Measurements from ENCODE around the gene TMEM271.

TMEM271 gene

GRCh38 chr4:576245-576821, at the start of gene TMEM271:
Gene TMEM271 (minus strand): TSS chr4:576295. CDS start chr4:576062, 233 bp downstream.
- no peak for DNase-seq
- in situ Hi-C loops (cut with HindIII; ENCODE audit: low pct_ligation_motif_present, low pct_unique_long_range_greater_than_20kb, low sequenced_read_pairs), result no loop called here

DNA sequence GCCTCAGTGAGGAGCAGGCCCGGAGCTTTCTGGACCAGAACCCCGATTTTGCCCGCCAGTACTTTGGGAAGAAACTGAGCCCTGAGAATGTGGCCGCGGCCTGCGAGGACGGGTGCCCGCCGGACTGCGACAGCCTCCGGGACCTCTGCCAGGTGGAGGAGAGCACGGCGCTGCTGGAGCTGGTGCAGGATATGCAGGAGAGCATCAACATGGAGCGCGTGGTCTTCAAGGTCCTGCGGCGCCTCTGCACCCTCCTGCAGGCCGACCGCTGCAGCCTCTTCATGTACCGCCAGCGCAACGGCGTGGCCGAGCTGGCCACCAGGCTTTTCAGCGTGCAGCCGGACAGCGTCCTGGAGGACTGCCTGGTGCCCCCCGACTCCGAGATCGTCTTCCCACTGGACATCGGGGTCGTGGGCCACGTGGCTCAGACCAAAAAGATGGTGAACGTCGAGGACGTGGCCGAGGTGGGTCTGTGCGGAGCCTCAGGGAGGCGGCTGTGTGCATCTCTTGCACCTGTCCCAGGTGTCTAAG, 49.6 kb upstream of the TMEM271 start:
- DNase-seq, result no peak
- in situ Hi-C loops (cut with HindIII; ENCODE audit: low pct_ligation_motif_present, low pct_unique_long_range_greater_than_20kb, low sequenced_read_pairs), result no loop called here

GRCh38 chr4:624705-625590, 48.9 kb upstream of the TMEM271 start, which contains the start of gene PDE6B:
Gene PDE6B (plus strand): TSS chr4:625573. CDS start chr4:625627, 54 bp downstream.
- in situ Hi-C loops (cut with HindIII; ENCODE audit: low pct_ligation_motif_present, low pct_unique_long_range_greater_than_20kb, low sequenced_read_pairs), result no loop called here
- peak; percentile 59 for DNase-seq

DNA sequence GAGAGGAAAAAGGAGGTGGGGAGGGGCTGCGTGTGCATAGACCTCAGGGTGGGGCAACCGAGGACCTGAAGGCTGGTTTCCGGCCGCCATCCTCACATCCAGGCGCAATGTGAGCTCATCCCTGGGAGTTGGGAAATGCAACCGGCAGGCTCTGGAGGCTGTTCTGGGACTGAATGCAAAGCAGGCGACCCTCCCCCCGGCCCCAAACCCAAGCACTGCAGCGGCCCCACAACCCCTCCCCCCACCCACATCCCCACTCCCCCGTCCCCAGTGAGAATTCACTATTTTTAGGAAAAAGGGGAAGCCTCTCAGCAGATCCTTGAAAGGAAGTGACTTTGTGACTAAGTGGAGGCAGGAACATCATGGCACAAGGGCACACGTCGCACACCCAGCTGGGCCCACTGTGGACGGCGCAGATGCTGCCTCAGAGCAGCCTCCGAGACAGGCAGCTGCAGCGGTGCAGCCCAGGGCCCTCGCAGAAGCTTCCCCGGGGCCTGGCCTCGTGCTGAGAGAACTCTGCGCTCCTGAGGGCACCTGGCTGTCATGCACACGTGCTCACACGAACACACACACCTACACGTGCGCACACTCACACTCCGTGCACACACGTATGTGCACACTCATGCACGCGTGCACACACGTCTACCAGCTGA, 47.9 kb upstream of the TMEM271 start:
- in situ Hi-C loops (cut with HindIII; ENCODE audit: low pct_ligation_motif_present, low pct_unique_long_range_greater_than_20kb, low sequenced_read_pairs), result no loop called here
- no peak for DNase-seq

GRCh38 chr4:622996-623913, 47.2 kb upstream of the TMEM271 start:
- DNase-seq, result no peak
- in situ Hi-C loops (cut with HindIII; ENCODE audit: low pct_ligation_motif_present, low pct_unique_long_range_greater_than_20kb, low sequenced_read_pairs), result no loop called here

DNA sequence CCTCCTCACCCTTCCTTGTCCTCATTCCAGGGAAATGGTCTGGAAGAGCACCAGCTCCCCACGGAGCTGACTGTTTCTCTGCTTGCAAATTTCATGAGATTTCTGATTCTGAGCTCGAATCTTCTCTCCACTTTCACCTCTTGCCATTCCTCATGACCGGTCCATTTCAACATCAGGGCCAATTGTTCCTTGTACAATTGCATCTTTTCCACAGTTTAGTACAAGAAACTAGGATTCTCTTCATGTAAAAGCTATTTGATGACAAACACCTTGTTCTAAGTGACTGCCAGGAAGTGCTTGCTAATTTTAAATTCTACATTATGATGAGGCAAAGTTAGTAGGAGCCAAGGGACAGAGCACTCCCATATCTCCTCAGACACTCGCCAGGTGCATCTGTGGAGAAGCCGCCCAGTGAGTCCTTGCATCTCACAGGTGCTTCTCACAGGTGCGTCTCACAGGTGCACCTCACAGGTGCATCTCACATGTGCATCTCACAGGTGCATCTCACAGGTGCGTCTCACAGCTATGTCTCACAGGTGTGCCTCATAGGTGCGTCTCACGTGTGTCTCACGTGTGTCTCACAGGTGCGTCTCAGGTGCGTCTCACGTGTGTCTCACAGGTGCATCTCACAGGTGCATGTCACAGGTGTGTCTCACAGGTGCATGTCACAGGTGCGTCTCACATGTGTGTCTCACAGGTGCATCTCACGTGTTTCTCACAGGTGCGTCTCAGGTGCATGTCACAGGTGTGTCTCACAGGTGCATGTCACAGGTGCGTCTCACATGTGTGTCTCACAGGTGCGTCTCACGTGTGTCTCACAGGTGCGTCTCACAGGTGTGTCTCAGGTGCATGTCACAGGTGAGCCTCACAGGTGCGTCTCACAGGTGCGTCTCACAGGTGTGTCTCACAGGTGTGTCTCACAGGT, 46.2 kb upstream of the TMEM271 start:
- in situ Hi-C loops (cut with HindIII; ENCODE audit: low pct_ligation_motif_present, low pct_unique_long_range_greater_than_20kb, low sequenced_read_pairs), result no loop called here
- DNase-seq, result no peak

DNA sequence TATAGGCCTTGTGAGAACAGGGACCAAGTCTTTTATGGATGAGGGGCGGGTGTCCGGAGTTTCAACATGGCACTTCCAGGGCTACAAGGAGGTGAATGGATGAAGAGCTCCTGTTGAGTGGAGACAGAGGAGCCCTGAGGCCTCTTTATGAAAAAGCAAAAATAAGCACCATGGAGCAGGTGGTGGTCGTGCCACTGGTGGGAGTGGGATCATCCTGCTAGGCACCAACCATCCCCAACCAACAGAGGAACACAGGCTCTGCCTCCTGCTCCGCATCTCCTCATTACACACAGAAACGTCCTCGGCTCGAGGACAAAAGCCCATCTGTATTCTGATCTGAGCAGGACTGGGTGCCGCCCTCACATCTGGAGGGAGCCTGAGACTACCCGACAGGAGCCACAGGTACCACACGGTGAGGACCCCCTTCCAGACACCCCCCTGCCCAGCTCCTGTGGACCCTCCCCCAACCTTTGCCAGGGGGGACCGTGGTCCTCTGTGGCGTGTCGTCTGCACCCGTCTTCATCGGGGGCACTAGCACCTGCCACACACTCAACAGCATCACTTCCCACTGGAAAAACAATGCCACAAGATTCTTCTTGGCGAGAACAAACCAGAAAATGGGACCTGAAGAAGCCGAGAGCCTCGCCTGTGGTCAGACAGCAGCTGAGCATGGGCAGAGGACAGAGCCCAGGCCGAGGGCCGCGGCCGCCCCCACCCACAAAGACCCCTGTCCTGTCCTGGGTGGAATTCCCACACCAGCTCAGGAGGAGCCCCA, 45.4 kb upstream of the TMEM271 start:
- in situ Hi-C loops (cut with HindIII; ENCODE audit: low pct_ligation_motif_present, low pct_unique_long_range_greater_than_20kb, low sequenced_read_pairs), result no loop called here
- no peak for DNase-seq

DNA sequence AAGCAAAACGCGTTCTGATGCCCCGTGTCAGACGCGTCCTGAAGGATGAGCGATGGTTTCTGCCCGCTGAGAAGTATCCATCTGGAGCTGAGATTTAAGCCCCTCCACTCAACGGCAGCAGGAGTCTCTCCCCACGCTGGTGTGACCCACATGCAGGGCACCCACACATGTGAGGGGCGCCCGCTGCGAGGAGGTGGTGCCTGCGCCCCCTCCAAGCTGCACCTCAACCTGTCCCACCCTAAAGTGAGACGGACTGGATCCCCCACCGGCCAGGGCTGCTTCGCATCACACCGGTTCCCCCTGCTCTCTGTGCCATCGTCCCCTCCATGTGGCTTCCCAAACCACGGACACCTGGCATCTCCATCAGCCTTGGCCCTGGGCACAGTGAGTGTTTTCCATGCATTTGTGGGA, 44.8 kb upstream of the TMEM271 start:
- in situ Hi-C loops (cut with HindIII; ENCODE audit: low pct_ligation_motif_present, low pct_unique_long_range_greater_than_20kb, low sequenced_read_pairs), result no loop called here
- no peak for DNase-seq

DNA sequence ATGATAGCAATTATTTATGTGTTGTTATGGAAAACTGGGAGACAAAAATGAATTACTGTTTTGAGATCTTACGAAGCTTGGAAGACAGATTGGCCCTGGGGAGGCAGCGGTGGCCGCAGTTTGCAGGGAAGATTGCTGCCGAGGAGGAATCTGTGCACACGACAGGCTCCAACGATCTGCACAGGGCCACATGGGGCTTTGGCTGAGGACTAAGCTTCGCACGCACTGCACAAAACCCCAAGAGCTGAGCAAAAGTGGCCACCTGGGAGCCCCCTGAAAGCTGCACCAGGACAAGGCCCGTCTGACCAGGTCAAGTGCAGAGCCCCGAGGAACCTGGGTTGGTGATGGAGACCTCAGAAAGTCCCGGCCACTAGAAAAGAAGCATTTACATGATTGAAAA, 44.1 kb upstream of the TMEM271 start:
- DNase-seq, result no peak
- in situ Hi-C loops (cut with HindIII; ENCODE audit: low pct_ligation_motif_present, low pct_unique_long_range_greater_than_20kb, low sequenced_read_pairs), result no loop called here

- no peak for DNase-seq
- in situ Hi-C loops (cut with HindIII; ENCODE audit: low pct_ligation_motif_present, low pct_unique_long_range_greater_than_20kb, low sequenced_read_pairs), result no loop called here
Observed at GRCh38 chr4:617644-618641, 41.8 kb upstream of the TMEM271 start.

GRCh38 chr4:616911-617643, 41.0 kb upstream of the TMEM271 start:
- no peak for DNase-seq
- in situ Hi-C loops (cut with HindIII; ENCODE audit: low pct_ligation_motif_present, low pct_unique_long_range_greater_than_20kb, low sequenced_read_pairs), result no loop called here

DNA sequence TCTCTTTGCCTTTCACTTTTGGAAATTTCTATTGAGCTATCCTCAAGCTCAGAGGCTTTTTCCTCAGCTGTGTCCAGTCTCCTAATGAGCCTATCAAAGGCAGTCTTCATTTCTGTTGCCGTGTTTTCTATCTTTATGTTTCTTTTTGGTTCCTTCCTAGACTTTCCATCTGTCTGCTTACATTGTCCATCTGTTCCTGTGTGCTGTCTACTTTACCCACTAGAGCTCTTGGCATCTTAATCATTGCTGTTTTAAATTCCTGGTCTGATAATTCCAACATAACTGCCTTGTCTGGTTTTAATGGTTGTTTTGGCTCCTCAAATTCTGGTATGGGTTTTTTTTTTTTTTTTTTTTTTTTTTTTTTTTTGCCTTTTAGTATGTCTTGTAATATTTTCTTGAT, 40.0 kb upstream of the TMEM271 start:
- in situ Hi-C loops (cut with HindIII; ENCODE audit: low pct_ligation_motif_present, low pct_unique_long_range_greater_than_20kb, low sequenced_read_pairs), result no loop called here

DNA sequence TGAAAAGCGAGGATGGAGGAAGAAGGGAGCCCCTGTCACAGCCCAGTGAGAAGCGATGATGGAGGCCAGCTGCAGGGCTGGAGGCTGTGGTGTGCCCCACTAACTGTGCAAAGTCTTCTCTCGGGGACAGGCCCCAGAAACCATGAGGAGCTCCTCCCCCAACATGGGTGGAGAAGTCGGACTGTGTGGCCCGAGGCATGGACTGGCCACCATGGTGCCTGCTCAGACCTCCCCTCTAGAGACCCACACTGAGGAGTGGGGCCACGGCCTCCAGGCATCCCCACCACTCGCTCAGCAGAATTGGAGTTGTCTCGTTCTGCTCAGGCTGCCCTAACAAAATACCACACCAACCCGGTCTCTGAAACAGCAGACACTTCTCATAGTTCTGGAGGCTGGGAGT, 37.0 kb upstream of the TMEM271 start:
- DNase-seq, result no peak
- in situ Hi-C loops (cut with HindIII; ENCODE audit: low pct_ligation_motif_present, low pct_unique_long_range_greater_than_20kb, low sequenced_read_pairs), result no loop called here

More for the DNA sequence above, 40.0 kb upstream of the TMEM271 start:
- DNase-seq, result no peak

DNA sequence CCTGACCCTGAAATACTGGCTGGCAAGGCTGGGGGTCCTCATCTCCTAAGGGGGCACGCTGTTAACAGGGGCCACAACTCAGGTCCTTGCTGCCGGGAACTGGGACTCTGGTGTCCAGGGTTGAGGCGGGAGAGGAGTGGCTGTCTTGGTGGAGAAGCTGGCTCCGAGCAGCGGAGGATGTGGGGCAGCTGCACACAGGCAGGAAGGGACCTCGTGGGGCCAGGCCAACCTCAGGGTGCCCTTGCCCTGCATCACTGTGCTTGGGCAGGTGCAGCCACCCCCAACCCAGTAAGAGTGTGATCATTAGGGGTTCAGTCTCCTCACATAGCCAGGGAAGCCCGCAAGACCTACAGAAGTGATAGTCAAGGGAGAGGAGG, 36.6 kb upstream of the TMEM271 start:
- DNase-seq, result no peak
- in situ Hi-C loops (cut with HindIII; ENCODE audit: low pct_ligation_motif_present, low pct_unique_long_range_greater_than_20kb, low sequenced_read_pairs), result no loop called here

Data from ACHN (cell line).